ENCODE measurements around the gene ARID3A.

- TF ChIP-seq, protein P1, sequence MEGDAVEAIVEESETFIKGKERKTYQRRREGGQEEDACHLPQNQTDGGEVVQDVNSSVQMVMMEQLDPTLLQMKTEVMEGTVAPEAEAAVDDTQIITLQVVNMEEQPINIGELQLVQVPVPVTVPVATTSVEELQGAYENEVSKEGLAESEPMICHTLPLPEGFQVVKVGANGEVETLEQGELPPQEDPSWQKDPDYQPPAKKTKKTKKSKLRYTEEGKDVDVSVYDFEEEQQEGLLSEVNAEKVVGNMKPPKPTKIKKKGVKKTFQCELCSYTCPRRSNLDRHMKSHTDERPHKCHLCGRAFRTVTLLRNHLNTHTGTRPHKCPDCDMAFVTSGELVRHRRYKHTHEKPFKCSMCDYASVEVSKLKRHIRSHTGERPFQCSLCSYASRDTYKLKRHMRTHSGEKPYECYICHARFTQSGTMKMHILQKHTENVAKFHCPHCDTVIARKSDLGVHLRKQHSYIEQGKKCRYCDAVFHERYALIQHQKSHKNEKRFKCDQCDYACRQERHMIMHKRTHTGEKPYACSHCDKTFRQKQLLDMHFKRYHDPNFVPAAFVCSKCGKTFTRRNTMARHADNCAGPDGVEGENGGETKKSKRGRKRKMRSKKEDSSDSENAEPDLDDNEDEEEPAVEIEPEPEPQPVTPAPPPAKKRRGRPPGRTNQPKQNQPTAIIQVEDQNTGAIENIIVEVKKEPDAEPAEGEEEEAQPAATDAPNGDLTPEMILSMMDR (IDR thresholded peaks at IDR 0.05; ENCODE audit: insufficient read depth, low read length, poor library complexity, severe bottlenecking): no peak
- TF ChIP-seq EZH2phosphoT487 (conservative IDR thresholded peaks at IDR 0.05; ENCODE audit: low read length): no peak
Measured at GRCh38 chr19:888581-889385, 37.1 kb upstream of the ARID3A start.
